Measurements from ENCODE around the gene EXOC4. TPM values are rescaled to one million over a fixed set of nuclear protein-coding genes. Genes with fewer than 3 reads are reported as not detected.

EXOC4 gene
- total and polyA plus RNA-seq, 2 donors from 2014 or later: 22.8 to 78.7 TPM

DNA sequence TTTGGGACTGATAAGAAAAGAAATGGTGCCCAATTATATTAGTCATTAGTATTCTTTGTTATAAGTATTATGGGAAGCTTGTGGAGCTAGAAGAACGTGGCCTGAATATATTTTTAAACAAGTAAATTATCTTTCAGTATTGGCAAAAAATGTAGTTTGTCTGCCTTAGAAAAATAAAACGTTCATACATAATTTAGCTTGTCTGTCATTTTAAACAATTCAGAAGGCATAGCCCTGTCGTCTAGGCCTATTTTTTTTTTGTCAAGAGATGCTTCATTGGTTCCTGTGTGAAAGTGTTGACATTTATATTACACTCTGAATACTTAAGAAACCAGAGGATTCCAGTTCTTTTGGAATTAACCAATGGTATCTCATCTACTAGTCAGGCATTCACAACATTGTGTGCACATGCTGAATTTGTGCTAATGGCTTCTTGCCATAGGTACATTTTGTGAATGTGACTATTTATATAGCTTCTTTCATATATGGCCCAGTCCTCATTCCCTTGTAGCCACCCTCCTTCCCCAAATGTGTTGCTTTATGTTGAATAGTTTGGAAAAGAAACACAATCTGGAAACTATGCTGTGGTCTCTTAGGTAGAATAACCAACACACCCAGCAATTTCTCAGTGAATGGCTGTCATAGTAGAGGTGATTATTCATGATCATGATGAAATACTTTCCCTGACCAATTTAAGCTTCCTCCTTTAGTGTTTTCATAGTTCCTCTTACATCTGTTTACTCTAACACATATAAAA, 435.8 kb downstream of the EXOC4 start:
- FAIRE-seq (no peak), DNase-seq (peak in 1 of 5 donors; percentile 49)
- H3K4me3 ChIP-seq (ENCODE audit: low read length in 3 of 3): no peak overlapping the region
- H3K27ac ChIP-seq (ENCODE audit: low read depth in 2 of 2, low read length in 2 of 2): no peak overlapping the region
- H3K36me3 ChIP-seq (ENCODE audit: control insufficient read depth in 2 of 3, insufficient read depth in 3 of 3, low read length in 3 of 3): no peaks in the 10 kb centered on the region
- TF ChIP-seq, protein P1, sequence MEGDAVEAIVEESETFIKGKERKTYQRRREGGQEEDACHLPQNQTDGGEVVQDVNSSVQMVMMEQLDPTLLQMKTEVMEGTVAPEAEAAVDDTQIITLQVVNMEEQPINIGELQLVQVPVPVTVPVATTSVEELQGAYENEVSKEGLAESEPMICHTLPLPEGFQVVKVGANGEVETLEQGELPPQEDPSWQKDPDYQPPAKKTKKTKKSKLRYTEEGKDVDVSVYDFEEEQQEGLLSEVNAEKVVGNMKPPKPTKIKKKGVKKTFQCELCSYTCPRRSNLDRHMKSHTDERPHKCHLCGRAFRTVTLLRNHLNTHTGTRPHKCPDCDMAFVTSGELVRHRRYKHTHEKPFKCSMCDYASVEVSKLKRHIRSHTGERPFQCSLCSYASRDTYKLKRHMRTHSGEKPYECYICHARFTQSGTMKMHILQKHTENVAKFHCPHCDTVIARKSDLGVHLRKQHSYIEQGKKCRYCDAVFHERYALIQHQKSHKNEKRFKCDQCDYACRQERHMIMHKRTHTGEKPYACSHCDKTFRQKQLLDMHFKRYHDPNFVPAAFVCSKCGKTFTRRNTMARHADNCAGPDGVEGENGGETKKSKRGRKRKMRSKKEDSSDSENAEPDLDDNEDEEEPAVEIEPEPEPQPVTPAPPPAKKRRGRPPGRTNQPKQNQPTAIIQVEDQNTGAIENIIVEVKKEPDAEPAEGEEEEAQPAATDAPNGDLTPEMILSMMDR (IDR thresholded peaks at IDR 0.05; ENCODE audit: borderline replicate concordance, extremely low read depth, insufficient read depth): no peak
- no peaks in the 10 kb centered on the region for H3K9me3 ChIP-seq (ENCODE audit: control insufficient read depth in 2 of 3, insufficient read depth in 1 of 3, low read length in 3 of 3)
- H3K9ac ChIP-seq (ENCODE audit: low read length in 3 of 3): no peak overlapping the region
- intact Hi-C loops (cut with DNase I): no loop called here
- no peaks in the 10 kb centered on the region for H3K27me3 ChIP-seq (ENCODE audit: control insufficient read depth, insufficient read depth, low read length)
- peaks cover 0 to 2% (median 0%) of the 10 kb centered on the region in 3 donors for H3K4me1 ChIP-seq (ENCODE audit: control insufficient read depth in 2 of 3, insufficient read depth in 2 of 3, low read depth in 1 of 3, low read length in 3 of 3)

DNA sequence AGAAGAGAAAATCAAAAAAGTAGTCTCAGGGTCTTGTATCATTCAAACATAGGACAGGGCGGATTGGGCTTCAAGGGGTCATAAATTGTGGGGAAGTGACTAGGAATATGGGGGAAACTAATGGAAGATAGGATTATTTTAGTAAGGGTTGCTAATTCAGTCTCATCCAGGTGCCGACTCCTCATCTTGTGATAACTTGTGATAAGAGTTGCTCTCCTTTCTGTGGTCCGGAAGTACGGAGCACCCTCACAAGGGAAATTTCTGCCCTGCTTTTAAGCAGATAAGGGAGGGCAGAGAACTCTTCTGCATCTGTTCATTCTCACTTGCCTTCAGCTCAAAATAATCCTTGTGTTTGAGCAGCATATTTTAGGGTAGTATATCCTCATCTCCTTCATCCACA, 437.9 kb downstream of the EXOC4 start:
- DNase-seq (no peak), FAIRE-seq (no peak)
- Histone ChIP-seq H3K4me3 (ENCODE audit: low read length in 3 of 3) (no peak overlapping the region), H3K27ac (ENCODE audit: low read depth in 2 of 2, low read length in 2 of 2) (no peak overlapping the region), H3K9me3 (ENCODE audit: control insufficient read depth in 2 of 3, insufficient read depth in 1 of 3, low read length in 3 of 3) (no peaks in the 10 kb centered on the region), H3K27me3 (ENCODE audit: control insufficient read depth, insufficient read depth, low read length) (no peaks in the 10 kb centered on the region), H3K36me3 (ENCODE audit: control insufficient read depth in 2 of 3, insufficient read depth in 3 of 3, low read length in 3 of 3) (no peaks in the 10 kb centered on the region), H3K9ac (ENCODE audit: low read length in 3 of 3) (no peak overlapping the region), H3K4me1 (ENCODE audit: control insufficient read depth in 2 of 3, insufficient read depth in 2 of 3, low read depth in 1 of 3, low read length in 3 of 3) (peaks cover 0 to 2% (median 0%) of the 10 kb centered on the region in 3 donors)
- TF ChIP-seq, protein P1 (IDR thresholded peaks at IDR 0.05; ENCODE audit: borderline replicate concordance, extremely low read depth, insufficient read depth): no peak
- intact Hi-C loops (cut with DNase I): no loop called here

DNA sequence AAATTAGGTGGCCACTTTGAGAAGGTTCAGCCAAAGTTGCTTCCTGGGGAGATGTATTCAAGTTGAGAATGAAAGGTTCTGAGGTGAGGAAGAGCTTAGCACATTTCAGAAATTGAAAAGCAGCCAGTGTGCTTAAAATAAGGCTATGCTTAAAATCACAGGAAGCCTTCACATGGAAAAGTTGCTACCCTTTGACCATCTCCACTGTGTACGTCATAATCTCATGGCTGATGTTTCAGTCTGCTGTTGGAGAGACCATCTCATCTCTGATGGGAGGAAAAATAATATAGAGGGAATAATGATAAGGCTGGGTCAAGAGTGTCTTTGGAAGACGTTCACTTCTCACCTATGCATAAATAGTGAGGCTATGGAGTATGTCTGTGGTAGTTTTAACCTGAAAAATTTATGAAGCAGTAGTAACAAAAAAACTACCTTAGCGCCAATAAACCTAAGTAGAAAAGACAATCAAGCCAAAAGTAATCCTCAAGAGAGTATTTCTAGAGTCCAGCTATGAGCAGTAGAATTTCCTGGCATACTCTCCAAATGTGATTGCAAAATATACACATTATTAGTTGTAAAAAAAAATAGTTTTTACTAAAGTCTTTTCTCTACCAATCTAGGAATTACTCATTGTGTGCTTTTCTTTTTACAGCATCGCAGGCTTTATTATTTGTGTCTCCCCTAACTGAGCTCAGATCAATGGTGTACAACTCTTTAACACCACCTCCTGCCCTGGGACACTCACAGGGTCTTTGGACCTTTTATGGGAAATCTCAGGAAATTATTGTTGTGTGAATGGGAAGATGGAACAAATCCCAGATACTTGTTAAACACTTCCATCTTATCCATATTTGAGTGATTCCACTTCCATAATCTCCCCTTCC, 439.1 kb downstream of the EXOC4 start:
- intact Hi-C loops (cut with DNase I): no loop called here
- TF ChIP-seq, protein P1 (IDR thresholded peaks at IDR 0.05; ENCODE audit: borderline replicate concordance, extremely low read depth, insufficient read depth): no peak
- Histone ChIP-seq H3K4me1 (ENCODE audit: control insufficient read depth in 2 of 3, insufficient read depth in 2 of 3, low read depth in 1 of 3, low read length in 3 of 3) (peaks cover 0 to 2% (median 0%) of the 10 kb centered on the region in 3 donors), H3K4me3 (ENCODE audit: low read length in 3 of 3) (no peak overlapping the region), H3K9ac (ENCODE audit: low read length in 3 of 3) (no peak overlapping the region), H3K27me3 (ENCODE audit: control insufficient read depth, insufficient read depth, low read length) (no peaks in the 10 kb centered on the region), H3K27ac (ENCODE audit: low read depth in 2 of 2, low read length in 2 of 2) (no peak overlapping the region), H3K36me3 (ENCODE audit: control insufficient read depth in 2 of 3, insufficient read depth in 3 of 3, low read length in 3 of 3) (no peaks in the 10 kb centered on the region), H3K9me3 (ENCODE audit: control insufficient read depth in 2 of 3, insufficient read depth in 1 of 3, low read length in 3 of 3) (no peaks in the 10 kb centered on the region)
- DNase-seq (no peak), FAIRE-seq (no peak)

Measured in kidney (tissue), 14 donors.